PC-3 (cell line): ENCODE measurements around the gene ROR1.

Source experiments
- EZH2 ChIP-seq: fragments of 300-600 bp; sonication (generic); IDR thresholded peaks from one replicate; pipeline ENCODE4 v1.6.1; 2017; ENCODE audit warnings: antibody characterized with exemption, mild to moderate bottlenecking, low read length; ENCODE audit not compliant: unreplicated experiment
- TF ChIP-seq, protein P1 (sequence below): fragments of 300-600 bp; sonication (generic); conservative IDR thresholded peaks from 2 replicates; pipeline ENCODE4 v1.5.1; 2017; ENCODE audit warnings: antibody characterized with exemption, low read depth, mild to moderate bottlenecking, low read length

DNA sequence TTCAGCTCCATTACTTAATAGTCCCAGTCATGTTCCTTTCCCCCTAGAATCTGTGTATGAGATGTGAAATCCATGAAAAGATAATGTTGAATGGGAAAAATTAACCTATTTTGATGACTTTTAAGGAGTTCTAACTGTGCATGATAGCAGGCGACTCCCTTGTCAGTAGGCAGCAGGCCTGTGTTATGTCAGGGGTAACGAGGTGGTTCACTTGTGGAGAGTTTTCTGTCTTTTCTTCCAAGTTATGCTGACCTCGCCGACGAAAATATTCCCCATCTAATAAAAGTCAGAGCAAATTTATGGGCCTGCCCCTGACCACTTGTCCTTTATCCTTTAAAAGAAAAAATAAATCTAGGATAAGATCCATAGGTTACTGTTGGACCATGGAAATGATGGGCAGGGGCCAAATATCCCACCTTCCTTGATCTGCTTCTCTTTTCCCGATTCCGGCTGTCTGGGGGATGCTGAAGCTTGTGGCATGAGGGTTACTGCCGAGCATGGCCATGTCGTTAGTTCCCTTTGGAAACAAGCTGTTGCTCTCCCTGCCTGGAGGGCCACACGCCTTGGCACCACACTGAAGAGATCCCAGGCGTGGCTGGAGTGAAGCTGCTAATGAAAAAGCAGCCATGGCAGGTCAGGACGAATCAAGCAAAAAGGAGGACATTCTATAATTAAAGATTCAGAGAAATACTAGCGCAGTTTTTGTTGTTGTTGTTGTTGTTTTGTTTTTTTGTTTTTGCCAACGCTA, 93.8 kb downstream of the ROR1 start:
- TF ChIP-seq EZH2 = no peak
- TF ChIP-seq, protein P1, sequence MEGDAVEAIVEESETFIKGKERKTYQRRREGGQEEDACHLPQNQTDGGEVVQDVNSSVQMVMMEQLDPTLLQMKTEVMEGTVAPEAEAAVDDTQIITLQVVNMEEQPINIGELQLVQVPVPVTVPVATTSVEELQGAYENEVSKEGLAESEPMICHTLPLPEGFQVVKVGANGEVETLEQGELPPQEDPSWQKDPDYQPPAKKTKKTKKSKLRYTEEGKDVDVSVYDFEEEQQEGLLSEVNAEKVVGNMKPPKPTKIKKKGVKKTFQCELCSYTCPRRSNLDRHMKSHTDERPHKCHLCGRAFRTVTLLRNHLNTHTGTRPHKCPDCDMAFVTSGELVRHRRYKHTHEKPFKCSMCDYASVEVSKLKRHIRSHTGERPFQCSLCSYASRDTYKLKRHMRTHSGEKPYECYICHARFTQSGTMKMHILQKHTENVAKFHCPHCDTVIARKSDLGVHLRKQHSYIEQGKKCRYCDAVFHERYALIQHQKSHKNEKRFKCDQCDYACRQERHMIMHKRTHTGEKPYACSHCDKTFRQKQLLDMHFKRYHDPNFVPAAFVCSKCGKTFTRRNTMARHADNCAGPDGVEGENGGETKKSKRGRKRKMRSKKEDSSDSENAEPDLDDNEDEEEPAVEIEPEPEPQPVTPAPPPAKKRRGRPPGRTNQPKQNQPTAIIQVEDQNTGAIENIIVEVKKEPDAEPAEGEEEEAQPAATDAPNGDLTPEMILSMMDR = no peak
